Left ventricle myocardium inferior (tissue), 1 donor: ENCODE data around the gene STOML1. TPM values are rescaled to one million over a fixed set of nuclear protein-coding genes. Genes with fewer than 3 reads are reported as not detected.
A peak's percentile ranks its signal among the peaks of the same experiment; 100 is the strongest.

Experiments
- DNase-seq: peaks from one replicate; pipeline ENCODE4 v3.0.0-alpha.2; 2020
- H3K27ac ChIP-seq: fragments of 200-600 bp; replicated peaks from 2 replicates; pipeline ENCODE4 v1.8.0; 2021
- H3K27me3 ChIP-seq: fragments of 200-600 bp; 2 replicates; pipeline ENCODE4 v1.8.0; 2021; ENCODE audit warnings: low read depth
- H3K36me3 ChIP-seq: fragments of 200-600 bp; 2 replicates; pipeline ENCODE4 v1.8.0; 2021
- H3K4me1 ChIP-seq: fragments of 200-600 bp; 2 replicates; pipeline ENCODE4 v1.8.0; 2021
- H3K4me3 ChIP-seq: fragments of 200-600 bp; 2 replicates; pipeline ENCODE4 v1.8.0; 2021; ENCODE audit warnings: mild to moderate bottlenecking, moderate library complexity
- H3K9me3 ChIP-seq: fragments of 200-600 bp; replicated peaks from 2 replicates; pipeline ENCODE4 v1.8.0; 2021
- CTCF ChIP-seq: fragments of 200-600 bp; IDR thresholded peaks from 2 replicates; pipeline ENCODE4 v1.8.0; 2021; ENCODE audit warnings: antibody characterized with exemption, mild to moderate bottlenecking, borderline replicate concordance
- intact Hi-C: fragments of 100-400 bp; cut with micrococcal nuclease; formaldehyde crosslinking; loops from one replicate; pipeline ENCODE4 v1.11.0; 2022
- total RNA-seq: library from RNA; stranded (reverse); fragmentation: NEBNext Ultra II Directional; extraction: Animal tissue kit (Norgen Biotek cat#: 25700); gene quantifications from one replicate; pipeline ENCODE4 v1.2.1, GENCODE V29; 2021
- donor health status: DM: no; HTN: yes; CAD: no; lungs with severe emphysema.

STOML1 gene
- total RNA-seq, 1 donor from 2014 or later: 26.1 TPM

DNA sequence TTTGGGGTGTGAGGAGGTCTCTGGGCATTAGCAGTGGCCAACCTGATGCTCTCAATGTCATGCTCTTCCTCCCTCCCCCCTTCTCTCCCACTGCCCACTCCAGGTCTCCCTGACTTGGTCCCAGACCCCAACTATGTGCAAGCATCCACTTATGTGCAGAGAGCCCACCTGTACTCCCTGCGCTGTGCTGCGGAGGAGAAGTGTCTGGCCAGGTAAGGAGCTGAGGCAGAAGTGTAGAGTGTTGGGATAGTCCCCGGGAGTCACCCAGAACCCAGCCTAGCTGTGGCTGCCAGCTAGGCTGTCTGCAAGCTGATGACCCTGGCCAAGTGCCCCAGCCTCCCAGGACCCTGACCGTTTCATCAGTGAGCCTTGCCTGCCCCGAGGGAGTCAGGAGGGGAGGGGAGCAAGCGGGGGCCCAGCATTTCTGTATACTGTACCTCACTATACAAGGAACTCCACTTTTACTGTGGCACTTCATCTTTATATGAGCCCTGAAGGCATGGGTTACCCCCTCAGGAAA, 49.3 kb downstream of the STOML1 start:
- Histone ChIP-seq H3K9me3 (no peaks in the 10 kb centered on the region), H3K4me1 (peaks cover 48% of the 10 kb centered on the region), H3K27me3 (no peaks in the 10 kb centered on the region), H3K4me3 (no peak overlapping the region), H3K36me3 (peaks cover 10% of the 10 kb centered on the region), H3K27ac (no peak overlapping the region)
- intact Hi-C loops: no loop called here
- no peak for TF ChIP-seq CTCF
- no peak for DNase-seq

DNA sequence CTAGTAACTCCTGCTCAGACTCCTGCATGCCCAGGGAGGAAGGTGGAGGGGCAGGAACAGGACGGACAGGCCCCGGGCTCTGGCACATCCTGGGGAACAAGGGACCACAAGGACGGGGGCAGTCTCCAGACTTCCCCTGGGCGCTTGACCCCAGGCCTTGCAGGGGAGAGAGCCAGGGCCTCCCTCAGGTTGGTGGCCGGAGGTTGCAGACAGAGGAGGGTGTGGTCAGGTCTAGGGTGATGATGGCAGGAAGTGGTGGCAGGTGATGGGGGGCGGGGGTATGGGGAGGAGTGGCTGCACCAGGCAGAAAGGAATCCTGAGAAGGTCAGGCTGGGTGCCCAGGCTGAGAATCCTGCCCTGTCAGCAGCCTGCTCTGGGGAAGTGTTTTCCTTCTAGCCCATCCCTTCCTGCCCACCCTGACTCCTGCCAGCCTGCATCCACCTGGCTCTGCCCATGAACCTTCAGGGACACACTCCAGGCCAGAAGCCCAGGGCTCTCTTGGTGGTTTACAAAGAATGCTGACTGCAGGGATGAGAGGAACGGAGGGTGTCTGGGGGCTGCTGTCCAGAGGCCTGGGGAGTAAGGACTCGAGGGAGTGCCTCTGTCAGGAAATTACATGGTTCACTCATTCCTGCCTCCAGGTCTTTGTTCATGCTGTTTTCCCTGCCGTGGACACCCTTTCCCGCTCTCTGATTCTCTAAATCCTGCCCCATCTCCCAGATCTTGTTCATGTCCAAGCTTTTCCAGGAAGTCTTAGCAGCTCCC, 50.0 kb downstream of the STOML1 start:
- no peak for TF ChIP-seq CTCF
- no peaks in the 10 kb centered on the region for H3K9me3 ChIP-seq
- no peak for DNase-seq
- peak overlapping the region; percentile 57 for H3K27ac ChIP-seq
- H3K36me3 ChIP-seq: peaks cover 4% of the 10 kb centered on the region
- H3K27me3 ChIP-seq: no peaks in the 10 kb centered on the region
- intact Hi-C loops: no loop called here
- peaks cover 48% of the 10 kb centered on the region for H3K4me1 ChIP-seq
- H3K4me3 ChIP-seq: no peak overlapping the region

DNA sequence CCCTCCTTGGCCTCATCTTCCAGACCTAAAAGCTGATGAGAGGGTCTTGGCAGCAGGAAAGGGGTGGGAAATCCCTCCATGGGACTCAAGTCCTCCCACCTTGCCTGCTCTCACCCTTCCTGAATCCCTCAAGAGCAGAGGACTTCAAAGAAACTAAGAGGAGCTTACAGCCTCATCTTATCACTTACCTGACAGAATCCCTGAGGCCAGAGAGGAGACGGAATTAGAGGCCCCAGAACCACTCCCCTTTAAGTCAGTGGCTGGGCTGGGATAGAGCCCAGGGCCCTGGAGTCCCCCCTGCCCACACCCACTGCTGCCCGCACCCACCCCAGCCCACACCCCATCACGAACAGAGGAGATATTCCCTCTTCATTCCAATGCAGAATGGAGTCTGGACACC, 50.6 kb downstream of the STOML1 start:
- no peaks in the 10 kb centered on the region for H3K36me3 ChIP-seq
- peak overlapping the region; percentile 57 for H3K27ac ChIP-seq
- DNase-seq: peak; percentile 1
- no peak overlapping the region for H3K4me3 ChIP-seq
- H3K27me3 ChIP-seq: no peaks in the 10 kb centered on the region
- H3K9me3 ChIP-seq: no peaks in the 10 kb centered on the region
- intact Hi-C loops: no loop called here
- H3K4me1 ChIP-seq: peaks cover 52% of the 10 kb centered on the region
- no peak for TF ChIP-seq CTCF

GRCh38 chr15:73941044-73941443, 51.1 kb downstream of the STOML1 start:
- Histone ChIP-seq H3K27me3 (no peaks in the 10 kb centered on the region), H3K36me3 (no peaks in the 10 kb centered on the region), H3K4me1 (peaks cover 56% of the 10 kb centered on the region), H3K27ac (peak overlapping the region; percentile 57), H3K4me3 (no peak overlapping the region), H3K9me3 (no peaks in the 10 kb centered on the region)
- peak; percentile 12 for DNase-seq
- TF ChIP-seq CTCF: no peak
- intact Hi-C loops: no loop called here

GRCh38 chr15:73940061-73940981, 51.8 kb downstream of the STOML1 start:
- Histone ChIP-seq H3K36me3 (no peaks in the 10 kb centered on the region), H3K4me1 (peaks cover 61% of the 10 kb centered on the region), H3K9me3 (no peaks in the 10 kb centered on the region), H3K27me3 (no peaks in the 10 kb centered on the region), H3K27ac (peak overlapping the region; percentile 57), H3K4me3 (no peak overlapping the region)
- intact Hi-C loops: no loop called here
- TF ChIP-seq CTCF: no peak
- no peak for DNase-seq
